T-helper 1 cell treated with Interleukin-12 subunit alpha and Interleukin-12 subunit beta and Interleukin-4 antibody, amounts not matched to agents 30 ng/mL and 1 ng/mL, for 36 hours (primary cell): ENCODE results near the gene ANKUB1. TPM values are rescaled to one million over a fixed set of nuclear protein-coding genes. Genes with fewer than 3 reads are reported as not detected.

ENCODE experiments used
- intact Hi-C: fragments of 100-400 bp; cut with micrococcal nuclease; formaldehyde crosslinking; loops from one replicate; pipeline ENCODE4 v1.15.1; 2024
- total RNA-seq: library from RNA; stranded (reverse); gene quantifications from 2 replicates; pipeline ENCODE4 v1.2.3, GENCODE V29; 2022

The ANKUB1 gene
- total RNA-seq, 1 donor from 2014 or later, result not detected

DNA sequence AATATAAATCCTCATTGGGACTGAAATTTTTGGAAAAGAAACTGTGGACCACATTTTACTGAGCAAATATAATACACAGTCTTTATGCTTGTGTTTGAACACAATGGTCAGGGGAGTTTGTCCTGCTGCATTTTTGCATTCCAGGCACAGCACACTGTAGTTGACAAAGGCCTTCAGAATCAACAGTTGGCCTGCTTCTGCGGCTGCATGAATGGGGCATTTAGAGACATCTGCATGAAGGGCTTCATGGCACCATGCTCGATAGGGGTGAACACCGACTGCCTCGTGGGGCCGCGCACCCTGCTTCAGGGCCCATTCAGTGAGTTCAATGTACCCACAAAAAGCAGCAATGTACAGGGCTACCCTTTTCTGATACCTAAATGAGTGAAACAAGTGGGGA lies 24.6 kb downstream of the ANKUB1 start:
- intact Hi-C loops, result loop anchor here (5.0 kb wide), 1 partner anchor 415 kb away; no protein-coding TSS in a partner anchor

GRCh38 chr3:149765762-149766334 lies 26.5 kb downstream of the ANKUB1 start:
- intact Hi-C loops, result loop anchor here (1.0 to 5.0 kb wide), 2 partner anchors 42 to 416 kb away; no protein-coding TSS in a partner anchor

DNA sequence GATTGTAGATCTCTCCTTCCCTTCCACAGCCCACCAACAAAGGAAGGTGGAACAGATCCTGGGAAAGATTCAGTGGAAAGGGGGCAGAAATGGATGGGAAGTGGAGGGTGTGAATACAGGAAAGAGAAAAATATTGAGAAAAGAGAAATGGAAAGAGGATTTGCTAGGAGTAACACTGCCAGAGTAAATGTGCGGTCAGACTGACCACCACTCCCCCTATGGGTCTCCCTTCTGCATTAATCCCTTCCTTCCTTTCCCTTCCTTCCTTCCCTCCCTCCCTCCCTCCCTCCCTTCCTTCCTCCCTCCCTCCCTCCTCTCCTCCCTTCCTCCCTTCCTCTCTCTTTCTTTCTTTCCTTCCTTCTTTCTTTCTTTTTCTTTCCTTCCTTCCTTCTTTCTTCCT lies 28.1 kb downstream of the ANKUB1 start:
- intact Hi-C loops, result no loop called here

DNA sequence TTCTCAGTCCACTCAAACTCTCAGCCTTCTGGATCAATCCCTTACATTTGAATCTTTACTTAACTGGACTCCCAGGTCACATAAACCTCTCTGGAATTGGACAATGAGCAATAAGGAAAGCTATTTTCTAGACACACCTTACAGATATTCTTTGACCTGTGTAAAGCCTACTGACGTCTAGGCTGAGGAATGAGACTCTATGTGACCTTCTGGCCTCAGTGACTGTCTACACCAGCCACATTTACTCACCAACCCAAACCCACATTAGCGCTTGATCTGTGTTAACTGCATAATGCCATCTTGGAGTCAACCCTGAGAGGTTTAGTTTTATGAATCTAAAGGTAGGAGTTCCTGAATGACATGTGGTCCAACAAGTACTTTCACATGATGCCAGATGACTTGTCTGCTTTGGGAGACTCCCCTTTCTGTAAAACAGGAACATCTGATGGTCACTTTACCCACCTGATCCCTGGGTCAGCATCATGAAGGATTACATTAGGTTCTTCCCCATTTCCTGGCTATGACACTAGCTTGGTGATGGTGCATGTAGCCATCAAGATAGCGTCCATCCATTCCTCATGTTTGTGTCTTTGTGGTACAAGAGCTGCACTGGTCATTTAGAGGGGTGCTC lies 28.7 kb downstream of the ANKUB1 start:
- intact Hi-C loops, result no loop called here

- intact Hi-C loops, result loop anchor here (2.0 to 5.0 kb wide), 2 partner anchors 654 to 803 kb away; partner anchors contain the start of gene TSC22D2
These were observed 38.6 kb downstream of the ANKUB1 start for GRCh38 chr3:149753717-149754116.

GRCh38 chr3:149752788-149753136 lies 39.6 kb downstream of the ANKUB1 start:
- intact Hi-C loops, result loop anchor here (1.0 to 5.0 kb wide), 9 partner anchors 49 to 802 kb away; partner anchors contain the start of genes HPS3, RNF13, TSC22D2 and WWTR1

GRCh38 chr3:149752051-149752787 lies 40.1 kb downstream of the ANKUB1 start, which contains the start of gene COMMD2:
TSS of gene COMMD2 (minus strand) at chr3:149752489. CDS start at chr3:149752444, 45 bp downstream.
- intact Hi-C loops, result loop anchor here (1.0 to 5.0 kb wide), 9 partner anchors 49 to 801 kb away; partner anchors contain the start of genes HPS3, RNF13, TSC22D2 and WWTR1

- intact Hi-C loops, result loop anchor here (5.0 kb wide), 1 partner anchor 656 kb away; the partner anchor contains the start of gene TSC22D2
These were observed 40.8 kb downstream of the ANKUB1 start for GRCh38 chr3:149751551-149751950.

DNA sequence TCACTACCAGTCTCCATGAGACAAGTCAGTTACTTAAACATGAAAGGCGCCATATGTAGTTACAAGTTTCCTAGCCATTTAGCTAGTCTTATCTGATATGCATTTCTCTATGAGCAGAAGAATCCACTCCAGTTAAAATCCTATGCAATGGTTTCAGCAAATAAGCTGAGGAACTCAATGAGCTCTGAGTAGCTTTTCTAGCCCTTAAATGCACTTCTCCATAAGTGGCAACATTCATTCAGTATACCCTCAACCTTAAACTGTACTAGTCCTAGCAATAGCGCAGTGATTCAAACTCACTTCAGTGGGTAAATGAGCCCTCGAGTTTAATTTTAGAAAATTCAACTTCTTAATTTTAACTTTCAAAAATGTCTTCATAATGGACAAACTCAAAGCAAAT lies 47.7 kb downstream of the ANKUB1 start:
- intact Hi-C loops, result no loop called here

GRCh38 chr3:149744151-149744550 lies 48.2 kb downstream of the ANKUB1 start:
- intact Hi-C loops, result no loop called here

DNA sequence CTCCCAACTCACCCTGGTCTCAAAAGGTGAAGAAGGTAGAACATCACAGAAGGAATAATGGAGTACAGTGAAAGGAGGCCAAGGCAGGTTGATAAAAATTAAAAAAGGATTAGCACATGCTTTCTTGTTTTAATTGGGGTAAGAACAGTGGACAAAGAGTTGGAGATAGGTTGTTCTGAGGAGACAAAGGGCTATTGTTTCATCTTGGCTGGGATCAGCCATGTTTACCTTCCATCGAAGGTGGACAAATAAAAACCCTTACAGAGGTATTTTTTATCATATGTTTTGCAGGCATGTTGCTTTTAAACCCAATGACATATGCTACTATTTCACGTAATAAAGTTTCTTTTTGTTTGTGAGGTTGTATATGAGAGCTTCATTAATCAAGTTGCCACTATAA lies 53.0 kb downstream of the ANKUB1 start:
- intact Hi-C loops, result no loop called here

DNA sequence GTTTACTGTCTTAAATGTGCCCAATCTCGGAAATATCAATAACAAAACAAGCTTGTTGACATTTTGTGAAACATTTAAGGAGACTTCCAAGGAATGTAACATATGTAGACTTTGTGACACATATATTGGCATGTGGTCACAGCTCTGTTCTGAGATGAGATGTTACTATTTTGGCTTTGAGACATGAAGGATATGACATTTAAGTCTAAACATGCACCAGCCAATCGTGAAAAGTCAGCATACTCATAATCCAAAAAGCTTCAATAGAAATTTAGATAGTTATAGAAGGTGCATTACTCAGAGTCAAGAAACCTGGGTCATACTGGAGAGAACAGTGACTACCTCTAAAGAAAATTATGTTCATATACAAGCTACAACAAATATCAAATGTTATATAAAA lies 53.5 kb downstream of the ANKUB1 start:
- intact Hi-C loops, result no loop called here

GRCh38 chr3:149736953-149737205 lies 55.5 kb downstream of the ANKUB1 start:
- intact Hi-C loops, result no loop called here

- intact Hi-C loops, result no loop called here
These were observed 56.0 kb downstream of the ANKUB1 start for GRCh38 chr3:149736175-149736952.

- intact Hi-C loops, result no loop called here
These were observed 60.1 kb downstream of the ANKUB1 start for GRCh38 chr3:149732234-149732633.

- intact Hi-C loops, result no loop called here
These were observed 64.7 kb downstream of the ANKUB1 start for GRCh38 chr3:149727656-149728055.

DNA sequence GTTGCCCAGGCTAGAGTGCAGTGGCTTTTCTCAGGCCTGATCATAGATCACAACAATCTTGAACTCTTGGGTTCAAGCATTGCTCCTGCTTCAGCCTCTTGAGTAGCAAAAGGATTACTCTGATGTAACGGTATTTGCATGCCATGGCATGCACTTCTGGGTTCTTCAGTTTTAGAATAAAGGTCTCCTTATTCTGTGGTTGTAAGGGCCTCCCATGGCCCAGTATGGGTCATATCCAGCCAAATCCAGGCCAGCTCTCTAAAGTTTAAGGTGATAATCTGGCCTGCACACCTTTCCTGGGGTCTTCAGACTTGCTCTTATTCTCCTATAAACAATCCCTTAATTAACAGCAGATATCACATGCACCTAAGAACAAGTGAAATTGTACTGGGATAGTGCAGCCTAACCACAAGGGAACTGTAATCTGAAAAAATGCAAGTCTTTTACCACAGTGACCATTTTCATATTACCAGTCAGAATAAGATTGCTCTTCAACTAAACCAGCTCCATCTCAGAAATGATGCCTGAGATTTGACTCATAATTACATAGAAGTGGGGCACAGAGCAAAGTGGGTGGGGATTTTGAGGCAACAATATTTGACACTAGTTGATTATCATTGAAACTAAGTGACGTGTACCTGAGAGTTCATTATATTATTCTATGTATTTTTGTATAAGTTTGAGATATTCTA lies 65.5 kb downstream of the ANKUB1 start:
- intact Hi-C loops, result no loop called here

GRCh38 chr3:149723781-149724180 lies 68.6 kb downstream of the ANKUB1 start:
- intact Hi-C loops, result no loop called here

DNA sequence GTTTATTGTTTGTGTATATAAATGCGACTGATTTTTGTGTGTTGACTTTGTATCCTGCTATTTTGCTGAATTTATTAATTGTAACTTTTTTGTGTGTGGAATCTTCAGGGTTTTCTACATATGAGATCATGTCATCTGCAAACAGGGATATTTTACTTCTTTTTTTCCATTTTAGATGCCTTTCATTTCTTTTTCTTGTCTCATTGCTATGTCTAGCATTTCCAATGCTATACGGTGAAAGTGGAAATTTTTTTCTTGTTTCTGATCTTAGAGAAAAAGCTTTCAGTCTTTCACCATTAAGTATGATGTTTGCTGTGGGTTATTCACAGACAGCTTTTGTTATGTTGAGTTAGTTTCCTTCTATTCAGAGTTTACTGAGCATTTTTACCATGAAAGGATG lies 71.4 kb downstream of the ANKUB1 start:
- intact Hi-C loops, result no loop called here

DNA sequence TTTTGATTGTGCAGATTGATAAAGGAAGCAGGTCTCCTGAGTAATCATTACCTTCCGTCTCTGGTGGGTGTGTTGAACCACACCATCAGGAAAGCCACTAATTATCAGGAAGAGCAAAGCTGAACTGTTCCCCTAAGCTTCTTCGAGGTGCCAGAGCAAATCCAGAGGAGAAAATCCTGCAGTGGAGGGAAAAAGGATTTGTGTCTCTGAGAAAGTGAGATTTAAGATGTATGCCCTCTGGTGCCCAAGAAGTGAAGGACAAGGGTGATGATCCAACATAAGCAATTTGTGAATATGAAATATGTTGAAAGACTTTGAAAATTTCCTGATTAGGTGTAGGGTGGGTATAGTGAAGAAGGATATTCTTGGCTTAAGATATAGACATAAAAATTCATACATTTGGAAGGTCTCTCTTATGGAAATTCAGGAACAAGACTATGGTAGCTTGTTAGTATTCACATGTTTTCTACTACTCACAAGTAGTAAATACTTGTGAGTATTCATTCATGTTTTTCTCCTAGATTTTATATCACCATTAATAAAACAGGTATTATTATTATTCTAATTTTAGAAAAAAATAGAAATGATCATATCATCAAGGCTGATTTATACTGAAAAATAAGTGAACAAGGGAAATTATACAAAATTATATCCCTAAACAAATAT lies 74.8 kb downstream of the ANKUB1 start:
- intact Hi-C loops, result loop anchor here (1.0 to 5.0 kb wide), 9 partner anchors 15 to 597 kb away; partner anchors contain the start of gene WWTR1
